B cell (primary cell): ENCODE results near the gene ADM2. TPM values are rescaled to one million over a fixed set of nuclear protein-coding genes. Genes with fewer than 3 reads are reported as not detected.

Experiments
- ATAC-seq: fragments of 200-7000 bp; cut with Tn5 transposase; one replicate; pipeline ENCODE4 v1.10.0; 2021; ENCODE audit warnings: low read depth, mild to moderate bottlenecking, moderate number of reproducible peaks, moderate library complexity
- CTCF ChIA-PET: fragments of 350-600 bp; sonication (Branson Sonifier 250); formaldehyde crosslinking; loops from one replicate; lab custom pipeline; 2021; ENCODE audit warnings: antibody characterized with exemption, inconsistent platforms; lab: Charles Lee
- POLR2A ChIA-PET: fragments of 350-600 bp; sonication (Branson Sonifier 250); formaldehyde crosslinking; loops from one replicate; lab custom pipeline; 2021; ENCODE audit warnings: antibody characterized with exemption; lab: Charles Lee
- DNase-seq: peaks from one replicate; pipeline ENCODE4 v3.0.0; 2013
- H2AFZ ChIP-seq: 2 replicates; pipeline ENCODE4 v1.6.1; 2012; ENCODE audit warnings: mild to moderate bottlenecking, low read depth, low read length; ENCODE audit not compliant: insufficient read depth, poor library complexity, severe bottlenecking
- H3K27ac ChIP-seq, 2 donors: 1 replicate in 1 of 2; 2 replicates in 1 of 2; pipeline ENCODE4 v1.5.1; 2012 to 2013; ENCODE audit warnings: low read length in 2 of 2, mild to moderate bottlenecking in 2 of 2, moderate library complexity in 1 of 2
- H3K27me3 ChIP-seq, 4 experiments: fragments of 200-600 bp in 1 of 4; sonication (generic) in 1 of 4; replicated peaks in 1 of 4; 1 replicate in 2 of 4; 2 replicates in 2 of 4; pipeline versions ENCODE4 v1.6.1 to v1.7.0; 2013 to 2016; ENCODE audit warnings: low read length in 3 of 4, mild to moderate bottlenecking in 2 of 4, mixed read lengths in 1 of 4, moderate library complexity in 1 of 4; ENCODE audit not compliant: insufficient read depth in 4 of 4, control insufficient read depth in 3 of 4; ENCODE audit errors: control extremely low read depth in 1 of 4
- H3K36me3 ChIP-seq, 2 experiments: replicated peaks in 1 of 2; 1 replicate in 1 of 2; 2 replicates in 1 of 2; pipeline versions ENCODE4 v1.6.1 to v1.7.1; 2013; ENCODE audit warnings: low read length in 1 of 2; ENCODE audit not compliant: insufficient read depth in 2 of 2, control insufficient read depth in 1 of 2; ENCODE audit errors: control extremely low read depth in 1 of 2, extremely low read depth in 1 of 2
- H3K4me1 ChIP-seq, 2 donors: fragments of 200-600 bp in 1 of 2; sonication (generic) in 1 of 2; 1 replicate in 1 of 2; 2 replicates in 1 of 2; pipeline versions ENCODE4 v1.5.1 to v1.6.1; 2013 to 2017; ENCODE audit warnings: low read length in 2 of 2; ENCODE audit not compliant: control insufficient read depth in 2 of 2, insufficient read depth in 2 of 2
- H3K4me2 ChIP-seq: replicated peaks from 2 replicates; pipeline ENCODE3; 2012; ENCODE audit warnings: mild to moderate bottlenecking, low read depth, low read length; ENCODE audit not compliant: poor library complexity, severe bottlenecking
- H3K4me3 ChIP-seq, 5 experiments: fragments of 200-600 bp in 1 of 5; sonication (generic) in 1 of 5; 1 replicate in 3 of 5; 2 replicates in 2 of 5; pipeline versions ENCODE4 v1.5.1 to v1.7.0; 2011 to 2016; ENCODE audit warnings: low read length in 4 of 5, mild to moderate bottlenecking in 4 of 5, low read depth in 2 of 5, control low read depth in 1 of 5, moderate library complexity in 1 of 5; ENCODE audit not compliant: insufficient read depth in 1 of 5; ENCODE audit errors: control extremely low read depth in 1 of 5, extremely low read depth in 1 of 5
- H3K79me2 ChIP-seq: fragments of 200-600 bp; sonication (generic); one replicate; pipeline ENCODE4 v1.6.0; 2016; ENCODE audit warnings: low read length; ENCODE audit not compliant: control insufficient read depth, insufficient read depth
- H3K9ac ChIP-seq: fragments of 200-600 bp; sonication (generic); 2 replicates; pipeline ENCODE4 v1.6.1; 2017; ENCODE audit warnings: mild to moderate bottlenecking, low read length, moderate library complexity
- H3K9me3 ChIP-seq, 3 donors: one replicate each; pipeline versions ENCODE4 v1.6.1 to v1.7.1; 2013; ENCODE audit warnings: low read length in 2 of 3; ENCODE audit not compliant: control insufficient read depth in 2 of 3, insufficient read depth in 1 of 3; ENCODE audit errors: control extremely low read depth in 1 of 3
- H4K20me1 ChIP-seq: 2 replicates; pipeline ENCODE4 v1.6.0; 2012; ENCODE audit warnings: mild to moderate bottlenecking, low read length; ENCODE audit not compliant: insufficient read depth, control insufficient read depth, poor library complexity, severe bottlenecking
- H3K27ac Mint-ChIP-seq: one replicate; pipeline ENCODE4 v1.8.0; 2021; ENCODE audit warnings: mixed read lengths
- H3K27me3 Mint-ChIP-seq: one replicate; pipeline ENCODE4 v1.8.0; 2021; ENCODE audit warnings: mixed read lengths
- H3K4me1 Mint-ChIP-seq: one replicate; pipeline ENCODE4 v1.8.0; 2021; ENCODE audit warnings: mixed read lengths
- H3K4me3 Mint-ChIP-seq: one replicate; pipeline ENCODE4 v1.8.0; 2021; ENCODE audit warnings: mixed read lengths
- H3K9me3 Mint-ChIP-seq: one replicate; pipeline ENCODE4 v1.8.0; 2022; ENCODE audit warnings: mixed read lengths; ENCODE audit not compliant: insufficient read depth
- CTCF ChIP-seq: fragments of 200-600 bp; IDR thresholded peaks from one replicate; pipeline ENCODE4 v1.8.0; 2022; ENCODE audit warnings: antibody characterized with exemption, mild to moderate bottlenecking
- EZH2 ChIP-seq: IDR thresholded peaks from 2 replicates; pipeline ENCODE4 v1.6.1; 2012; ENCODE audit warnings: borderline replicate concordance, low read depth, mild to moderate bottlenecking, moderate library complexity, low read length; ENCODE audit not compliant: insufficient read depth, poor library complexity, severe bottlenecking
- whole genome bisulfite sequencing: methylation state at CpG from one replicate; pipeline ENCODE4 v1.1.5; 2013; ENCODE audit warnings: missing lambda C conversion rate; ENCODE audit not compliant: insufficient coverage; 5-methylcytosine and 5-hydroxymethylcytosine counted together
- intact Hi-C: fragments of 100-400 bp; cut with micrococcal nuclease; formaldehyde crosslinking; loops from one replicate; pipeline ENCODE4 v1.10.0; 2022
- polyA plus RNA-seq: library from polyadenylated mRNA; depleted of rRNA; stranded (reverse); fragments of >200 nt; gene quantifications from 2 replicates; pipeline ENCODE4 v1.2.3, GENCODE V29; 2012
- total RNA-seq, 2 donors: library from RNA; stranded (reverse); fragments of 120-200 nt in 1 of 2; gene quantifications; 1 replicate in 1 of 2; 2 replicates in 1 of 2; pipeline versions ENCODE4 v1.2.3 to v1.2.4, GENCODE V29; 2013 to 2022

ADM2 gene
- total and polyA plus RNA-seq, 2 donors (not counting 1 experiment from before 2014, with no cell fraction given): 0.67 to 3.7 TPM

DNA sequence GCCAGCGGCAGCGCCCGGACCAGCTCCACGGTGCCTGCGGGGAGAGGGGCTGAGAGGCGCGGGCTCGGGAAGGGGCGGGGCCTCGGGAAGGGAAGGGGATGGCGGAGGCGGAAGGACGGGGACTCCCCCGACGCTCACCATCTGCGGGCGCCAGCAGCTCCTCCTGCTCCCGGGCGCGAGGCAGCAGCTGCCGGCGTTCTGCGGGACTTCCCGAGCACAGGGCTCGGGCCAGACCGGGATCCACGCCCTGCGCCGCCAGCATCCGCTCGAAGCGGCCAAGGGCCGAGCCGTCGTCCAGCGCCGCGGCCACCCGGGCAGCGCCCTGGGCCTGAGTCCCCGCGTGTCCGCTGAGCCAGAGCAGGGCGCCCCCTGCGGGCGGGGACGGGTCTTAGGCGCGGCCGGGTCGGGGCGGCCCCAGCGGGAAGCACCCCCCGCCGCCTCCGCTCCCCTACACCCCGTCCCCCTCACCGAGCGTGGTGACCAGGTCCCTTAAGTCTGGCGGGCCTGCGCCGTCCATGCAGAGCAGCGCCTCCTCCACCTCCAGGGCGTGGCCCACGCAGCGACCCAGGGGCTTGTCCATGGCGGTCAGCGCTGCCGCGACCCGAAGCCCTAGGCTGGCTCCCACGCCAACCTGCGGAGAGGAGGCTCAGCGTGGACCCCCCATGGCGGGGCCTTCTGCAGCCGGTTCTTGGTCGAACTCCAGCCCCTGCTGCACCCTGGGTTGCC, 44.9 kb downstream of the ADM2 start:
- peak overlapping the region; percentile 83 to 90 for H3K27ac ChIP-seq
- no peaks in the 10 kb centered on the region for H3K27me3 ChIP-seq
- ChIA-PET CTCF (interaction anchor here (0.7 to 5.5 kb wide), 43 partner anchors 9 to 335 kb away, joined by 3 to 81 read pairs (median 6); partner anchors contain the start of genes ADM2, ARSA, CHKB and HDAC10), POLR2A (interaction anchor here (0.6 to 5.4 kb wide), 21 partner anchors 8 to 336 kb away, joined by 3 to 104 read pairs (median 9); partner anchors contain the start of genes CHKB, HDAC10, KLHDC7B and LMF2)
- DNase-seq: peak; percentile 93
- H3K27ac Mint-ChIP-seq: peak overlapping the region; percentile 91
- peak overlapping the region; percentile 89 for H3K9ac ChIP-seq
- H3K27me3 Mint-ChIP-seq: no peaks in the 10 kb centered on the region
- peak overlapping the region; percentile 98 for H3K4me2 ChIP-seq
- H3K79me2 ChIP-seq: peaks cover 41% of the 10 kb centered on the region
- H3K9me3 Mint-ChIP-seq: no peaks in the 10 kb centered on the region
- peaks cover 16 to 54% of the 10 kb centered on the region in 2 donors for H3K4me1 ChIP-seq
- H3K4me3 Mint-ChIP-seq: peak overlapping the region; percentile 86
- under 1% methylated on average over 75 of the region's 77 CpGs for WGBS
- H3K36me3 ChIP-seq: peaks cover 0 to 26% of the 10 kb centered on the region in 2 experiments
- peaks cover 34% of the 10 kb centered on the region for H3K4me1 Mint-ChIP-seq
- peak overlapping the region; percentile 78 for H2AFZ ChIP-seq
- peaks cover 27% of the 10 kb centered on the region for H4K20me1 ChIP-seq
- intact Hi-C loops: loop anchor here (1.0 to 5.0 kb wide), 3 partner anchors 19 to 54 kb away; partner anchors contain the start of genes KLHDC7B and SYCE3
- H3K4me3 ChIP-seq: peak overlapping the region; percentile 14 to 76 (median 69)
- peak; percentile 26 for ATAC-seq
- H3K9me3 ChIP-seq: peaks cover 0 to 9% (median 0%) of the 10 kb centered on the region in 3 donors
- TF ChIP-seq EZH2 (no peak), CTCF (peak; percentile 83)
